ENCODE data around the gene GTF2IRD2. TPM values are rescaled to one million over a fixed set of nuclear protein-coding genes. Genes with fewer than 3 reads are reported as not detected.
A peak's percentile ranks its signal among the peaks of the same experiment; 100 is the strongest.
"Not testable (repeated sequence)": the region's sequence is repeated elsewhere in the genome, so short reads cannot be mapped to it uniquely, and the experiment has no call there.

The GTF2IRD2 gene
- total and polyA plus RNA-seq, 5 donors from 2014 or later: 9.5 to 18.8 (median 11.5) TPM

GRCh38 chr7:74798644-74799043 lies 52.8 kb downstream of the GTF2IRD2 start:
- not testable (repeated sequence) for ATAC-seq (ENCODE audit: low read depth in 2 of 2); H3K27ac Mint-ChIP-seq; H3K4me3 Mint-ChIP-seq; H3K27ac ChIP-seq (ENCODE audit: insufficient read depth, low read length, poor library complexity, severe bottlenecking); H3K36me3 ChIP-seq (ENCODE audit: control insufficient read depth, insufficient read depth, low read length); H3K27me3 Mint-ChIP-seq; H3K27me3 ChIP-seq (ENCODE audit: control insufficient read depth, insufficient read depth, low read length); H3K4me1 ChIP-seq (ENCODE audit: control insufficient read depth, insufficient read depth, low read length, poor library complexity, severe bottlenecking); H3K4me3 ChIP-seq (ENCODE audit: low read depth, low read length); H3K36me3 Mint-ChIP-seq; H3K4me1 Mint-ChIP-seq; H3K9me3 Mint-ChIP-seq; DNase-seq; H3K9me3 ChIP-seq (ENCODE audit: control insufficient read depth in 2 of 2, low read length in 2 of 2)

GRCh38 chr7:74797848-74798622 lies 53.4 kb downstream of the GTF2IRD2 start:
- not testable (repeated sequence) for H3K4me3 ChIP-seq (ENCODE audit: low read depth, low read length); H3K27me3 ChIP-seq (ENCODE audit: control insufficient read depth, insufficient read depth, low read length); H3K27ac Mint-ChIP-seq; H3K27ac ChIP-seq (ENCODE audit: insufficient read depth, low read length, poor library complexity, severe bottlenecking); H3K36me3 ChIP-seq (ENCODE audit: control insufficient read depth, insufficient read depth, low read length); H3K4me1 Mint-ChIP-seq; H3K27me3 Mint-ChIP-seq; H3K36me3 Mint-ChIP-seq; H3K9me3 ChIP-seq (ENCODE audit: control insufficient read depth in 2 of 2, low read length in 2 of 2); H3K4me1 ChIP-seq (ENCODE audit: control insufficient read depth, insufficient read depth, low read length, poor library complexity, severe bottlenecking); DNase-seq; H3K4me3 Mint-ChIP-seq; ATAC-seq (ENCODE audit: low read depth in 2 of 2); H3K9me3 Mint-ChIP-seq

- not testable (repeated sequence) for H3K4me3 Mint-ChIP-seq; H3K27ac ChIP-seq (ENCODE audit: insufficient read depth, low read length, poor library complexity, severe bottlenecking); H3K27ac Mint-ChIP-seq; ATAC-seq (ENCODE audit: low read depth in 2 of 2); H3K27me3 Mint-ChIP-seq; H3K9me3 ChIP-seq (ENCODE audit: control insufficient read depth in 2 of 2, low read length in 2 of 2); H3K4me1 ChIP-seq (ENCODE audit: control insufficient read depth, insufficient read depth, low read length, poor library complexity, severe bottlenecking); H3K9me3 Mint-ChIP-seq; H3K4me1 Mint-ChIP-seq; H3K36me3 ChIP-seq (ENCODE audit: control insufficient read depth, insufficient read depth, low read length); H3K4me3 ChIP-seq (ENCODE audit: low read depth, low read length); H3K27me3 ChIP-seq (ENCODE audit: control insufficient read depth, insufficient read depth, low read length); DNase-seq; H3K36me3 Mint-ChIP-seq
Measured at GRCh38 chr7:74789200-74789736, 62.1 kb downstream of the GTF2IRD2 start.

GRCh38 chr7:74788369-74789150 lies 62.8 kb downstream of the GTF2IRD2 start:
- H3K27me3 Mint-ChIP-seq; H3K36me3 ChIP-seq (ENCODE audit: control insufficient read depth, insufficient read depth, low read length); H3K9me3 ChIP-seq (ENCODE audit: control insufficient read depth in 2 of 2, low read length in 2 of 2); H3K4me1 Mint-ChIP-seq; H3K4me1 ChIP-seq (ENCODE audit: control insufficient read depth, insufficient read depth, low read length, poor library complexity, severe bottlenecking); H3K36me3 Mint-ChIP-seq; H3K4me3 ChIP-seq (ENCODE audit: low read depth, low read length); H3K27me3 ChIP-seq (ENCODE audit: control insufficient read depth, insufficient read depth, low read length); H3K27ac Mint-ChIP-seq; H3K9me3 Mint-ChIP-seq; H3K27ac ChIP-seq (ENCODE audit: insufficient read depth, low read length, poor library complexity, severe bottlenecking): not testable (repeated sequence)
- ATAC-seq (ENCODE audit: low read depth in 2 of 2) (peak; percentile 87 to 91), DNase-seq (peak; percentile 80 to 97 (median 97))
- peak overlapping the region; percentile 66 to 85 (median 68) for H3K4me3 Mint-ChIP-seq

GRCh38 chr7:74783595-74783994 lies 67.8 kb downstream of the GTF2IRD2 start:
- not testable (repeated sequence) for H3K27me3 Mint-ChIP-seq; H3K27ac ChIP-seq (ENCODE audit: insufficient read depth, low read length, poor library complexity, severe bottlenecking); H3K9me3 Mint-ChIP-seq; H3K9me3 ChIP-seq (ENCODE audit: control insufficient read depth in 2 of 2, low read length in 2 of 2); H3K4me1 Mint-ChIP-seq; H3K36me3 ChIP-seq (ENCODE audit: control insufficient read depth, insufficient read depth, low read length); H3K4me1 ChIP-seq (ENCODE audit: control insufficient read depth, insufficient read depth, low read length, poor library complexity, severe bottlenecking); H3K4me3 Mint-ChIP-seq; H3K4me3 ChIP-seq (ENCODE audit: low read depth, low read length); ATAC-seq (ENCODE audit: low read depth in 2 of 2); DNase-seq; H3K36me3 Mint-ChIP-seq; H3K27me3 ChIP-seq (ENCODE audit: control insufficient read depth, insufficient read depth, low read length); H3K27ac Mint-ChIP-seq

GRCh38 chr7:74781746-74782145 lies 69.7 kb downstream of the GTF2IRD2 start:
- H3K9me3 ChIP-seq (ENCODE audit: control insufficient read depth in 2 of 2, low read length in 2 of 2); ATAC-seq (ENCODE audit: low read depth in 2 of 2); H3K27ac ChIP-seq (ENCODE audit: insufficient read depth, low read length, poor library complexity, severe bottlenecking); H3K36me3 Mint-ChIP-seq; H3K27ac Mint-ChIP-seq; H3K4me1 ChIP-seq (ENCODE audit: control insufficient read depth, insufficient read depth, low read length, poor library complexity, severe bottlenecking); H3K9me3 Mint-ChIP-seq; H3K36me3 ChIP-seq (ENCODE audit: control insufficient read depth, insufficient read depth, low read length); H3K27me3 Mint-ChIP-seq; H3K4me3 ChIP-seq (ENCODE audit: low read depth, low read length); H3K4me3 Mint-ChIP-seq; H3K4me1 Mint-ChIP-seq; H3K27me3 ChIP-seq (ENCODE audit: control insufficient read depth, insufficient read depth, low read length); DNase-seq: not testable (repeated sequence)

GRCh38 chr7:74779053-74779452 lies 72.4 kb downstream of the GTF2IRD2 start:
- ATAC-seq (ENCODE audit: low read depth in 2 of 2); H3K4me3 ChIP-seq (ENCODE audit: low read depth, low read length); H3K27ac ChIP-seq (ENCODE audit: insufficient read depth, low read length, poor library complexity, severe bottlenecking); H3K4me1 Mint-ChIP-seq; H3K9me3 ChIP-seq (ENCODE audit: control insufficient read depth in 2 of 2, low read length in 2 of 2); H3K27me3 ChIP-seq (ENCODE audit: control insufficient read depth, insufficient read depth, low read length); DNase-seq; H3K27me3 Mint-ChIP-seq; H3K4me3 Mint-ChIP-seq; H3K4me1 ChIP-seq (ENCODE audit: control insufficient read depth, insufficient read depth, low read length, poor library complexity, severe bottlenecking); H3K36me3 ChIP-seq (ENCODE audit: control insufficient read depth, insufficient read depth, low read length); H3K27ac Mint-ChIP-seq; H3K9me3 Mint-ChIP-seq; H3K36me3 Mint-ChIP-seq: not testable (repeated sequence)

- not testable (repeated sequence) for H3K27me3 ChIP-seq (ENCODE audit: control insufficient read depth, insufficient read depth, low read length); H3K4me3 ChIP-seq (ENCODE audit: low read depth, low read length); H3K4me1 Mint-ChIP-seq; H3K36me3 ChIP-seq (ENCODE audit: control insufficient read depth, insufficient read depth, low read length); ATAC-seq (ENCODE audit: low read depth in 2 of 2); H3K27ac Mint-ChIP-seq; H3K9me3 Mint-ChIP-seq; H3K27me3 Mint-ChIP-seq; DNase-seq; H3K9me3 ChIP-seq (ENCODE audit: control insufficient read depth in 2 of 2, low read length in 2 of 2); H3K36me3 Mint-ChIP-seq; H3K27ac ChIP-seq (ENCODE audit: insufficient read depth, low read length, poor library complexity, severe bottlenecking); H3K4me3 Mint-ChIP-seq; H3K4me1 ChIP-seq (ENCODE audit: control insufficient read depth, insufficient read depth, low read length, poor library complexity, severe bottlenecking)
Measured at GRCh38 chr7:74775111-74775510, 76.3 kb downstream of the GTF2IRD2 start.
